ENCODE measurements around the gene CACNA2D4.

Gene CACNA2D4

DNA sequence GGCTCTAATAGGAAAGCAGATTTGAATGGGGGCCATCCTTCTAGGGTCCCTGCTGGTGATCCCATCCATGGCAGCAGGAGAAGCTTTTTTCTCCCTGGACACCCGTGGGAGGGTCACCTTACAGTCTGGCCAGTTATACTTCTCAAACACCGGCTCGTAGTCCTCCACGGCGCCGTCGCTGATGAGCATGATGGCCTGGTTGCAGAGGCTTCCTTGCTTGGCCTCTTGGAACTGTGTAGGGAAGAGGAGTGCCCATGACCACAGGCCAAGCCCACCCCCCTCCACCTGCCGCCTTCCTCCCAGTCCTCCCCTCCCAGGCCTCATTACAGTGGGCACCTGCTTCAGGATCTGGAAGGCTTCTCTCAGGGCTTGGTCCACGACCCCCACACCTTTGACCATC is 33.8 kb downstream of the CACNA2D4 start:
- no peak overlapping the region for H3K27ac ChIP-seq
- no peak for DNase-seq
- no peak overlapping the region for H3K4me3 ChIP-seq
- TF ChIP-seq, protein P1, sequence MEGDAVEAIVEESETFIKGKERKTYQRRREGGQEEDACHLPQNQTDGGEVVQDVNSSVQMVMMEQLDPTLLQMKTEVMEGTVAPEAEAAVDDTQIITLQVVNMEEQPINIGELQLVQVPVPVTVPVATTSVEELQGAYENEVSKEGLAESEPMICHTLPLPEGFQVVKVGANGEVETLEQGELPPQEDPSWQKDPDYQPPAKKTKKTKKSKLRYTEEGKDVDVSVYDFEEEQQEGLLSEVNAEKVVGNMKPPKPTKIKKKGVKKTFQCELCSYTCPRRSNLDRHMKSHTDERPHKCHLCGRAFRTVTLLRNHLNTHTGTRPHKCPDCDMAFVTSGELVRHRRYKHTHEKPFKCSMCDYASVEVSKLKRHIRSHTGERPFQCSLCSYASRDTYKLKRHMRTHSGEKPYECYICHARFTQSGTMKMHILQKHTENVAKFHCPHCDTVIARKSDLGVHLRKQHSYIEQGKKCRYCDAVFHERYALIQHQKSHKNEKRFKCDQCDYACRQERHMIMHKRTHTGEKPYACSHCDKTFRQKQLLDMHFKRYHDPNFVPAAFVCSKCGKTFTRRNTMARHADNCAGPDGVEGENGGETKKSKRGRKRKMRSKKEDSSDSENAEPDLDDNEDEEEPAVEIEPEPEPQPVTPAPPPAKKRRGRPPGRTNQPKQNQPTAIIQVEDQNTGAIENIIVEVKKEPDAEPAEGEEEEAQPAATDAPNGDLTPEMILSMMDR (IDR thresholded peaks at IDR 0.05): no peak
- no peaks in the 10 kb centered on the region for H3K9me3 ChIP-seq
- no peaks in the 10 kb centered on the region for H3K36me3 ChIP-seq
- H3K4me1 ChIP-seq: no peaks in the 10 kb centered on the region
- intact Hi-C loops (cut with DNase I; ENCODE audit: low total_unique reads): no loop called here
- peaks cover 0 to 3% of the 10 kb centered on the region in 2 donors for H3K27me3 ChIP-seq

DNA sequence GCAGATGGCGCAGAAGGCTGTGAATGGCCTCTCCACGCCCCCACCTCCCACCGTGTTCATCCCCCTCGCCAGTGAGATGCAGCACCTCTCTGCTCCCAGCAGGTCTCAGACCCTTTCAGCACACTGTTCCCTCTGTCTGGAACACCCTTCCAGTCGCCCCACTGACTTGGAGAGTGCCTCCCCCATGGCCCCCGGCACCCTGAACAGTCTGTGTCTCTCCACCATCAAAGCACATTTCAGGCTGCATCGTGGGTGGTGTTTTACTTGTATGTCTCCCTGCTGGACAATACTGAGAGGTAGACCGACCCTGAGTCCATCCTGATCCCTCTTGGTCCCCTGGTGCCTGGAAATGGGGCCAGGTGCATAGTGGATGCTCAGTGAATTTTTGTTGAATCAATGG is 34.9 kb downstream of the CACNA2D4 start:
- TF ChIP-seq, protein P1 (IDR thresholded peaks at IDR 0.05): no peak
- no peaks in the 10 kb centered on the region for H3K4me1 ChIP-seq
- no peaks in the 10 kb centered on the region for H3K9me3 ChIP-seq
- H3K27me3 ChIP-seq: peaks cover 0 to 3% of the 10 kb centered on the region in 2 donors
- no peak overlapping the region for H3K4me3 ChIP-seq
- DNase-seq: peak in 1 of 2 donors; percentile 49
- H3K36me3 ChIP-seq: no peaks in the 10 kb centered on the region
- H3K27ac ChIP-seq: no peak overlapping the region
- intact Hi-C loops (cut with DNase I; ENCODE audit: low total_unique reads): no loop called here

DNA sequence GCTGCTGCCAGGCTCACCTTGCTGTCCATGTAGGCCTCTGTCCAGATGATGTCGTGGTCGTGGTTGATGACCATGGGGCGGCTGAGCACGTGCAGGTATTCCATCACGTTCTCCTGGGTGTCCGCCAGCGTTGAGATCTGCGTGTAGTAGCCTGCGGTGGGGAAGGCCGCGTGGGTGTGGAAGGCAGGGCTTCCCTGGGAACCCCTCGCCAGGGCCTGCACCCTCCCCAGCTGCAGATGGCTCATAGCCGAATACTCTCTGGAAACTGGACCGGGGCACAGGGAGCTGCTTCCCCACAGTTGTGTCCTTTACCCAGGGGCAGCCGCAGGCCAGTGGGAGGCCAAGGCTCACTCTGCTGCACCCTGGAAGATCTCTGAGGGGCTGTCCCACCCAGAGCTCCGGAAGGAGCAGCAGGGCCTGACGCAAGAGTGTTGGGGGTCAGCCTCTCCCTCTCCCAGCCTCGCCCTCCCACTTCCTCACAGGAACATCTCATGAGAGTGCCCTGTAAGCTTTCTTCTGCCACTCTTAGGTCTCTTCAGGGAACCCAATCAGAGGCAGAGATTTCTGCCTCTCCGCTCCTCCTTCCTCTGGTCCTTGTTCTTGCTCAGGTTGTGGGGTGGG is 35.5 kb downstream of the CACNA2D4 start:
- peaks cover 0 to 3% of the 10 kb centered on the region in 2 donors for H3K27me3 ChIP-seq
- H3K36me3 ChIP-seq: no peaks in the 10 kb centered on the region
- H3K4me1 ChIP-seq: no peaks in the 10 kb centered on the region
- H3K9me3 ChIP-seq: no peaks in the 10 kb centered on the region
- no peak overlapping the region for H3K27ac ChIP-seq
- H3K4me3 ChIP-seq: no peak overlapping the region
- intact Hi-C loops (cut with DNase I; ENCODE audit: low total_unique reads): no loop called here
- TF ChIP-seq, protein P1 (IDR thresholded peaks at IDR 0.05): no peak
- peak in 1 of 2 donors; percentile 53 for DNase-seq

DNA sequence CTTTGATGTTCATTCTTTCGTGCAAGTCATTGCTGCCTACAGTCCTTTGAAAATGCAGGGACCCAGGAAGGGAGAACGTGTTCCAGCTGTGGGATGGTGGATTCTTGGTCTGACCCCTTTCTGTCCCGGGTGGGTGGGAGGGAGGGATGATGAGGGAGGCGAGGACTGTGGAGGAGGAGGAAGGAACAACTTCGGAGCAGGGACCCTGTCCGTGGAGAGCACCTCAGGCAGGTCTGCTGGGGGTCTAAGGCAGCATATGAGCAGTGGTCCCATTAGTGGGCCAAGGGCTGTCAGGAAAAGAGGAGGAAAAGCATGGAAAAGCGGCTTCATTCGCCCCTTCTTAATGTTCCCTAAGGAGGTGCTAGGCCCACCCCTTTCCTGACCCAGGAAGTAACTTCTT is 36.0 kb downstream of the CACNA2D4 start:
- intact Hi-C loops (cut with DNase I; ENCODE audit: low total_unique reads): no loop called here
- Histone ChIP-seq H3K9me3 (no peaks in the 10 kb centered on the region), H3K27me3 (peaks cover 0 to 3% of the 10 kb centered on the region in 2 donors), H3K4me3 (no peak overlapping the region), H3K36me3 (no peaks in the 10 kb centered on the region), H3K4me1 (no peaks in the 10 kb centered on the region), H3K27ac (no peak overlapping the region)
- TF ChIP-seq, protein P1 (IDR thresholded peaks at IDR 0.05): no peak
- DNase-seq: no peak

DNA sequence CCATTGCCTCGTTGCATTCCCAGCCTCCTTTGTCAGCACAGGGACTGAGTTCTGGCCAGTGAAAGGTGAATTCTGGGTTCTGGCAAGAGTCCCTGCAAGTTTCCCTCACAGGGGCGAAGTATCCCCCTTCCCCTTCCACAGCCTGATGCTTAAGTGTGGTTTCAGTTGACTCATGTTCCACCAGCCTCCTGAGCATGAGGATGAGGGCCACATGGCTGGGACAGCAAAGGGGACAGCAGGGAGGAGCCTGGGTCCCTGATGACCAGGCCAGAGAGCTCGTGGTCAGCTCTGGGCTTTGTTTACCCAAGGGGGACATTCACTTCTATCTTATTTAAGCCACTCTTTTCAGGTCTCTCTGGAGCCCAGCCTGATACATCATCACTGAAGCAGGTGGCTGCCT is 36.5 kb downstream of the CACNA2D4 start:
- Histone ChIP-seq H3K27me3 (peaks cover 0 to 3% of the 10 kb centered on the region in 2 donors), H3K9me3 (no peaks in the 10 kb centered on the region), H3K4me3 (no peak overlapping the region), H3K27ac (no peak overlapping the region), H3K4me1 (no peaks in the 10 kb centered on the region), H3K36me3 (no peaks in the 10 kb centered on the region)
- TF ChIP-seq, protein P1 (IDR thresholded peaks at IDR 0.05): no peak
- intact Hi-C loops (cut with DNase I; ENCODE audit: low total_unique reads): no loop called here
- DNase-seq: no peak

DNA sequence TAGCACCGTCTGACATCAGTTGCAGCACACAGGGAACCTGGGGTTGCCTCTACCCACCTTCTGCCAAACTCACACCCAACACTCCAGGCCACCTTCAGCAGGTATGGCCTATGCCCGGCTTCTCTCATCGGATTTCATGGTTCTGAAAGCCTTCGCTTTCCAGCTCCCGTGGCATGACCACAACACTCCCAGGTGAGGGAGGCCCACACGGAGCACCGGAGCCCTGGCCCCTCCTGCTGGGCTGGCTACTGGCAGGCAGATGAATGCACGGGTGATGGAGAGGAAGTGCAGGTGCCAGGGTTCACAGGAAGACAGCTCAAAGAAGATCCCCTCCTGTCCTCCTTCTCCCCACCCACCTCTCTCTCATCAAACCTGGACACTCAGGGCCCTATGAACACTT is 37.2 kb downstream of the CACNA2D4 start:
- Histone ChIP-seq H3K36me3 (no peaks in the 10 kb centered on the region), H3K27ac (no peak overlapping the region), H3K4me1 (no peaks in the 10 kb centered on the region), H3K4me3 (no peak overlapping the region), H3K9me3 (no peaks in the 10 kb centered on the region), H3K27me3 (peaks cover 0 to 3% of the 10 kb centered on the region in 2 donors)
- intact Hi-C loops (cut with DNase I; ENCODE audit: low total_unique reads): no loop called here
- no peak for DNase-seq
- TF ChIP-seq, protein P1 (IDR thresholded peaks at IDR 0.05): no peak
